ENCODE data around the gene NUDT8.
"Not testable (repeated sequence)": the region's sequence is repeated elsewhere in the genome, so short reads cannot be mapped to it uniquely, and the experiment has no call there.

DNA sequence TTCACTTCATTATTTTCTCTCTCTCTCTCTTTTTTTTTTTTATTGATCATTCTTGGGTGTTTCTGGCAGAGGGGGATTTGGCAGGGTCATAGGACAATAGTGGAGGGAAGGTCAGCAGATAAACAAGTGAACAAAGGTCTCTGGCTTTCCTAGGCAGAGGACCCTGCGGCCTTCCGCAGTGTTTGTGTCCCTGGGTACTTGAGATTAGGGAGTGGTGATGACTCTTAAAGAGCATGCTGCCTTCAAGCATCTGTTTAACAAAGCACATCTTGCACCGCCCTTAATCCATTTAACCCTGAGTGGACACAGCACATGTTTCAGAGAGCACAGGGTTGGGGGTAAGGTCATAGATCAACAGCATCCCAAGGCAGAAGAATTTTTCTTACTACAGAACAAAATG is 32.3 kb downstream of the NUDT8 start:
- not testable (repeated sequence) for TF ChIP-seq NR2C2 (CRISPR knock-in tag; IDR thresholded peaks at IDR 0.05); NR2C2 (tag; IDR thresholded peaks at IDR 0.05); TRIM24 (IDR thresholded peaks at IDR 0.05); EP300 (IDR thresholded peaks at IDR 0.05; ENCODE audit: low read length); MAFF (IDR thresholded peaks at IDR 0.05; ENCODE audit: low read length); ZFP91 (CRISPR knock-in tag; IDR thresholded peaks at IDR 0.05)

Data from K562 (cell line).